ENCODE results near the gene PIK3R6.
"Not testable (repeated sequence)": the region's sequence is repeated elsewhere in the genome, so short reads cannot be mapped to it uniquely, and the experiment has no call there.

PIK3R6 gene

DNA sequence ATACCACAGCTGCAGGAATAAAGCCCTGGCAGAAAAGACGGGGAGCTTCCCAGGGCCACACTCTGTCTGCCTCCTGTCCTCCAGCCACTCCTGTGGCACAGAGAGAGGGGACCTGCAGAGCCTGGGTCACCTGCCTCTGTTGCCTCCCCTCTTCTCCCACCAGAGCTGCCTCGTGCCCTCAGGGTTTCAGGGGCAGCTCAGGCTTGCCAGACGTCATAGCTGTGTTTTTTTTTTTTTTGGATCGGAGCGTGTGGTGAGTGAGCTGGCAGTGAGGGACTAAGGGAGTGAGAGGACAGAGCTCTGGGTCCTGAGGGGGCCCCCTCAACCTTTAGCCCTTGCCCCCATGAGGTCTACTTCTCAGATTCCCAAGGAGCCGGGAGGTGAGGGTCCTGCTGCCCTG lies 2.1 kb downstream of the PIK3R6 start:
- DNase-seq (ENCODE audit: low read depth, low spot score), result no peak
- no peaks in the 10 kb centered on the region for H3K9me3 ChIP-seq (ENCODE audit: low read depth, low read length)
- no peak overlapping the region for H3K27ac ChIP-seq
- no peak overlapping the region for H3K4me3 ChIP-seq
- no peaks in the 10 kb centered on the region for H3K36me3 ChIP-seq (ENCODE audit: insufficient read depth, low read length)
- TF ChIP-seq POLR2AphosphoS5 (IDR thresholded peaks at IDR 0.05; ENCODE audit: borderline replicate concordance, low read depth, low read length) (no peak), EZH2 (IDR thresholded peaks at IDR 0.05) (no peak), FOXP2 (optimal IDR thresholded peaks at IDR 0.05; ENCODE audit: control extremely low read depth, extremely low read length, insufficient read depth) (no peak)
- H3K9ac ChIP-seq (ENCODE audit: insufficient read length), result no peak overlapping the region

DNA sequence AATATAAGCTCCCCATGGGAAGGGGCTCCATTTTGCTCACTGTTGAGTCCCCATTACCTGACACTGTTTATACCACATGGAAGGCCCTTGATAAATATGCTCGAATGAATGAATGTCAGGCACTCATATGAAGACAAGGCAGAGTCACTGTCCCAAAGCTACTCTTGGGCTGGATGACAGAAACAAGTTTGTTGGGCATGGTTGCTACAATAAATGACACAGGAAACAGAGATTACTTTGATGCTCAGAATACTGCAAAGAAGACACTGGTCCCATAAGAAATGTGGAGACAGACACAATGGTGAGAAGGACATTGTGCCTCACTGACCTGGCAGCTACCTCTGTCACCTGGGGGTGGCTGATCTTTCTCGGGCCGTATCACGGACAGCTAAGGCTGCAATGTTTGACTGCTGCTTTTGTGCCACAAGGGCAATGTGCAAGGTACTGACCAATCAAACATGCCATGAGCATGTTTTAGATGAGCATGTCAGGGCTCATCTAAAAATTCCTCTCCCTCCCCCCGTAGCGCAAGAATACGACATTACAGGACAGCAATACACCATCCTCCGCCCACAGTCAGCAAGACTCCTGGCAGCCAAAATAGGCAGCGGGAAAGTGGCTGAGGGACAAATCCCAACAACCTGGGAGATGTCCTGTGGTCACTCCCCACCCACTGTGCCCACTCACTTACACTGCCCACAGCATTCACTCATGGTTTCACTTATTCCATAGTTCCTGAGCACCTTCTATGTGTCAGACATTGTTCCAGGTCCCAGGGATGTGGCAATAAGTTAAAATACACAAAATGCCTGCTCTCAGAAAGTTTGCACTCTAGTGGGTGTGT lies 5.0 kb downstream of the PIK3R6 start:
- Histone ChIP-seq H3K9me3 (ENCODE audit: low read depth, low read length) (no peaks in the 10 kb centered on the region), H3K36me3 (ENCODE audit: insufficient read depth, low read length) (no peaks in the 10 kb centered on the region), H3K9ac (ENCODE audit: insufficient read length) (no peak overlapping the region), H3K4me3 (no peak overlapping the region), H3K27ac (no peak overlapping the region)
- no peak for DNase-seq (ENCODE audit: low read depth, low spot score)
- no peak for TF ChIP-seq FOXP2 (optimal IDR thresholded peaks at IDR 0.05; ENCODE audit: control extremely low read depth, extremely low read length, insufficient read depth)
- no peak for TF ChIP-seq POLR2AphosphoS5 (IDR thresholded peaks at IDR 0.05; ENCODE audit: borderline replicate concordance, low read depth, low read length)
- no peak for TF ChIP-seq EZH2 (IDR thresholded peaks at IDR 0.05)

DNA sequence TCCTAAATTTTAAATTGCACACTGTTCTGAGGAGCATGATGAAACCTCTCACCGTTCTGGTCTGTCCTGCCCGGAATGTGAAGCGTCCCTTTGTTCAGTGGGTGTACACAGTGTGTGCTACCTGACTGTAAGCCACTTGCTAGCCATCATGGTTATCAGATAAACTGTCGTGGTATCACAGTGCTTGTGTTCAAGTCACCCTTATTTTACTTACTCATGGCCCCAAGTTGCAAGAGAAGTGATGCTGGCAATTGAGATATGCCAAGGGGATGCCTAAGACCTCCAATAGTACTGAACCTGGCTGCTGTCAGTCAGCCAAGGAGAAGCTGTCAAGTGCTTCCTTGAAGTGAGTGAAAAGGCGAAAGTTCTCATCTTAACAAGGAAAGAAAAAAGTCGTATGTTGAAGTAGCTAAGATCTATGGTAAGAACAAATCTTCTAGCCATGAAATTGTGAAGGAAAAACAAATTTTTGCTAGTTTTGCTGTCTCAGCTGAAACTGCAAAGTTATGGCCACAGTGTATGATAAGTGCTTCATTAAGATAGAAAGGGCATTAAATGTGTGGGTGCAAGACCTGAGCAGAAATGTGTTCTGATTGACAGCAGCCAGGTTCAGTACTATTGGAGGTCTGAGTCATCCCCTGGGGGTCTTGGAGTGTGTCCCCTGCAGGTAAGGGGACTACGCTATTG lies 5.8 kb downstream of the PIK3R6 start:
- Histone ChIP-seq H3K36me3 (ENCODE audit: insufficient read depth, low read length) (no peaks in the 10 kb centered on the region), H3K4me3 (no peak overlapping the region), H3K9ac (ENCODE audit: insufficient read length) (no peak overlapping the region), H3K27ac (no peak overlapping the region), H3K9me3 (ENCODE audit: low read depth, low read length) (no peaks in the 10 kb centered on the region)
- no peak for TF ChIP-seq EZH2 (IDR thresholded peaks at IDR 0.05)
- no peak for TF ChIP-seq POLR2AphosphoS5 (IDR thresholded peaks at IDR 0.05; ENCODE audit: borderline replicate concordance, low read depth, low read length)
- TF ChIP-seq FOXP2 (optimal IDR thresholded peaks at IDR 0.05; ENCODE audit: control extremely low read depth, extremely low read length, insufficient read depth), result no peak
- no peak for DNase-seq (ENCODE audit: low read depth, low spot score)

DNA sequence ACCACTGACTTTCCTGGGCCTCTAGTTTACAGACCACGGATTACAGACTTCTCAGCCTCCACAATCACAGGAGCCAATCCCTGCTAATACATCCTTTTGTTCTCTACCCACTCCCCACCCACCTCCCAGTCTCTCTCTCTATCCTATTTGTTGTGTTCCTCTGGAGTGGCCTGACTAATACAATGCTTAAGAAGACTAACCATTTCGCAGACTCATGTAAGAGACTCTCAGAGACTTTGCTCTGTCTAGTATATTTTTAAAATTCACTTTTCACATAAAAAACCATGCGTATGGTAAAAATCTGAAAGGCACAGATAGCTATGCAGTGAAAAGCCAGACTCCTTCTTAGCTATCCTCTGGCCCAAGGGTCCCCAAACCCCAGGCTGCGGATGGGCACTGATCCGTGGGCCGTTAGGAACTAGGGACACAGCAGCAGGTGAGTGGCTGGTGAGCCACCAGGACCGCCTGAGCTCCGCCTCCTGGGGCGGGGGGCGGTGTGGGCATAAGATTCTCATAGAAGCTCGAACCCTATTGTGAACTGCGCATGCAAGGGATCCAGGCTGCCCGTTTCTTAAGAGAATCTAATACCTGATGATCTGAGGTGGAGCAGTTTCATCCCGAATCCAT lies 7.6 kb downstream of the PIK3R6 start:
- no peaks in the 10 kb centered on the region for H3K36me3 ChIP-seq (ENCODE audit: insufficient read depth, low read length)
- TF ChIP-seq POLR2AphosphoS5 (IDR thresholded peaks at IDR 0.05; ENCODE audit: borderline replicate concordance, low read depth, low read length), result no peak
- TF ChIP-seq FOXP2 (optimal IDR thresholded peaks at IDR 0.05; ENCODE audit: control extremely low read depth, extremely low read length, insufficient read depth), result no peak
- TF ChIP-seq EZH2 (IDR thresholded peaks at IDR 0.05), result no peak
- H3K9ac ChIP-seq (ENCODE audit: insufficient read length), result no peak overlapping the region
- no peaks in the 10 kb centered on the region for H3K9me3 ChIP-seq (ENCODE audit: low read depth, low read length)
- H3K4me3 ChIP-seq, result no peak overlapping the region
- H3K27ac ChIP-seq, result no peak overlapping the region
- no peak for DNase-seq (ENCODE audit: low read depth, low spot score)

DNA sequence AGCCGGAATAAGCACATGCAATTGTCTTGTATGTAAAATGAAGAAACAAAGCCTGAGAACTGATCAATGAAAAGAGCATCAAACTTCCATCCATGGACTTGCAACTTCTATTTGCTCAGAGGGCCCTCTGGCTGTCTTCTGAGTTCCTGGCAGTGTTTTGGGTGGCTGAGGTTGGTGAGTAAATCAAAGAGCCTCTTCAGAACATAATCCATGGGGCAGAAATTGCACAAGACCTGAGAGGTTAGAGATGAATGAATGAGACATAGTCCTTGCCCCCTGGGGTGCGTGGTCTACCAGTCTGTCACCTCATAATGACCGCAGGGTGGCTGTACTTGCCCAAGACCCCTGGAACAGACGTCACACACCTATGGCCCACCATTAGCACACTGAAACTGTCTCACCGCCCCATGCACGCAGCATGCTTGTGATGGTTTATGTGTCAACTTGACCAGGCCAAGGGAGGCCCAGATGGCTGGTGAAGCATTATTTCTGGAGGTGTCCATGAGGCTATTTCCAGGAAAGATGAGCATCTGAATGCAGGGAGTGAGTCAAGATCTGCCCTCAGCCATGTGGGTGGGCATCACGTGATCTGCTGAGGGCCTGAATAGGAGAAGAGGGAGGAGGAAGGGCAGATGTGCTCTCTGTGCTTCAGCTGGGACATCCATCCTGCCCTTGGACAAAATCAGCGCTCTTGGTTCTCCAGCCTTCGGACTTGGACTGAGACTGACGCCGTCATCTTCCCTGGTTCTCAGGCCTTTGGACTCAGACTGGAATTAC lies 8.3 kb downstream of the PIK3R6 start:
- Histone ChIP-seq H3K27ac (no peak overlapping the region), H3K36me3 (ENCODE audit: insufficient read depth, low read length) (no peaks in the 10 kb centered on the region), H3K4me3 (no peak overlapping the region), H3K9ac (ENCODE audit: insufficient read length) (no peak overlapping the region), H3K9me3 (ENCODE audit: low read depth, low read length) (no peaks in the 10 kb centered on the region)
- DNase-seq (ENCODE audit: low read depth, low spot score), result no peak
- TF ChIP-seq EZH2 (IDR thresholded peaks at IDR 0.05) (no peak), POLR2AphosphoS5 (IDR thresholded peaks at IDR 0.05; ENCODE audit: borderline replicate concordance, low read depth, low read length) (no peak), FOXP2 (optimal IDR thresholded peaks at IDR 0.05; ENCODE audit: control extremely low read depth, extremely low read length, insufficient read depth) (no peak)

DNA sequence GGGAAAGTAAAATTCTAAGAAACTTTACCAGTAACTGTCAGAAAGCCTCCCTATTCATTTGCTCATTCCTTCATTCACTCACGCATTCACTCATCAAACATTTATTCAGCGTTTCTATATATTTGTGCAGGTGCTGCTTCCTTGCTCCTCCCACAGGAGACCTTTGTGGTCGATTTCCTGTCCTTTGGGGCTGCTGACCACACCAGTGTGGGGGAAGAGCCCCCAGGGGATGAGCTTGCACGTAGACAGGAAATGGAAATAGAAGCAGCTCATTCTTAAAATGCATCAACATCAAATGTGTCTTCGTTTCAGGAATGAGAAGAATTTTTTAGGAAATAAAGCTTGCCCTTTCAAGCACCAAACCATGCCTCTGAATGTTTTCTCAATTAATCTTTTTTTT lies 9.6 kb downstream of the PIK3R6 start:
- DNase-seq (ENCODE audit: low read depth, low spot score), result no peak
- TF ChIP-seq EZH2 (IDR thresholded peaks at IDR 0.05) (no peak), POLR2AphosphoS5 (IDR thresholded peaks at IDR 0.05; ENCODE audit: borderline replicate concordance, low read depth, low read length) (no peak), FOXP2 (optimal IDR thresholded peaks at IDR 0.05; ENCODE audit: control extremely low read depth, extremely low read length, insufficient read depth) (no peak)
- H3K4me3 ChIP-seq, result peak overlapping the region; percentile 36; the same call in 1 of the 2 replicates
- no peak overlapping the region for H3K27ac ChIP-seq
- no peak overlapping the region for H3K9ac ChIP-seq (ENCODE audit: insufficient read length)
- no peaks in the 10 kb centered on the region for H3K36me3 ChIP-seq (ENCODE audit: insufficient read depth, low read length)
- H3K9me3 ChIP-seq (ENCODE audit: low read depth, low read length), result no peaks in the 10 kb centered on the region

DNA sequence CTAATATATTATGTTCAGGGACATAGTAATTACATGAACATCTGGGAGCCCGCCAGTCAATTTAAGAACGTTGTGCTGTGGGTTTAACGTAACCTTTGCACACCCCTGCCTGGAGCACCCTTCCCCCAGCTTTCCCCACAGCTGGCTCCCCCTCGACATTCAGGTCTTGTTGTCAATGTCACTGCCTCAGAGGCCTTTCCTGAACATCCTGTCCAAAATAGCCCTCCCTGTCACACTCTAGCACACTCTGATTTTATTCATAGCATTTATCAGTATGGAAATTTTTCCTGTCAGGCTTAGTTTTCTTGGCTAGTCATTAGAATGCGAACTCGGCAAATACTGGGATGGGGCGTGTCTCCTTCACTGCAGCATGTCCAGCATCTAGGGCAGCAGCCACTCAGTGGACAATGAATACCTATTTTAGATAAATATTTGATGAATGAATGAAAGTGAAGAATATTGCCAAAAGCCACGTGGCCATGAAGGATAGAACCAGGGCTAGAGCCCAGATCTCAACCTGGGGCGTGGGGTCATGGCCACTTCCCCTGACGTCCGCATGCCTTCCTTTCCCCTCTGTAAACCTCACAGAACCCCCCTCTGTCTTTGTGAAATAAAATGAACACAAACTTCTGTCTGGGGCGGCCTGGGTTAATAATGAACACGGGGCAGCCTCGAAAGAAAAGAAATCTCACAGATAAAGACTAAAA lies 10.5 kb downstream of the PIK3R6 start:
- no peak overlapping the region for H3K4me3 ChIP-seq
- no peak for DNase-seq (ENCODE audit: low read depth, low spot score)
- no peak for TF ChIP-seq EZH2 (IDR thresholded peaks at IDR 0.05)
- TF ChIP-seq FOXP2 (optimal IDR thresholded peaks at IDR 0.05; ENCODE audit: control extremely low read depth, extremely low read length, insufficient read depth), result no peak
- no peak for TF ChIP-seq POLR2AphosphoS5 (IDR thresholded peaks at IDR 0.05; ENCODE audit: borderline replicate concordance, low read depth, low read length)
- no peak overlapping the region for H3K9ac ChIP-seq (ENCODE audit: insufficient read length)
- H3K36me3 ChIP-seq (ENCODE audit: insufficient read depth, low read length), result no peaks in the 10 kb centered on the region
- H3K9me3 ChIP-seq (ENCODE audit: low read depth, low read length), result no peaks in the 10 kb centered on the region
- H3K27ac ChIP-seq, result no peak overlapping the region

DNA sequence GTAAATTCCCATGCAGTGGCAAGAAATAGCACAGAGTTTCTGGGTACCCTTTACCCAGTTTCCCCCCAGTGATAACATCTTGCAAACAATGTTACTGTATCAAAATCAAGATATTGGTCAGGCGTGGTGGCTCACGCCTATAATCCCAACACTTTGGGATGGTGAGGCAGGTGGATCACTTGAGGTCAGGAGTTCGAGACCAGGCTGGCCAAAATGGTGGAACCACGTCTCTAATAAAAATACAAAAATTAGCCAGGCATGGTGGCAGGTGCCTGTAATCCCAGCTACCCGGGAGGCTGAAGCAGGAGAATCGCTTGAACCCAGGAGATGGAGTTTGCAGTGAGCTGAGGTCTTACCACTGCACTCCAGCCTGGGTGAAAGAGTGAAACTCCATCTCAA lies 11.3 kb downstream of the PIK3R6 start:
- not testable (repeated sequence) for H3K9ac ChIP-seq (ENCODE audit: insufficient read length); H3K9me3 ChIP-seq (ENCODE audit: low read depth, low read length); H3K36me3 ChIP-seq (ENCODE audit: insufficient read depth, low read length); H3K27ac ChIP-seq; DNase-seq (ENCODE audit: low read depth, low spot score); H3K4me3 ChIP-seq
